HG02973 (cell line): Measurements from ENCODE around the gene TRANK1.
"Not testable (repeated sequence)": the region's sequence is repeated elsewhere in the genome, so short reads cannot be mapped to it uniquely, and the experiment has no call there.

ENCODE experiments used
- ATAC-seq: cut with Tn5 transposase; IDR thresholded peaks from one replicate; pipeline ENCODE4 v1.9.1; 2021; ENCODE audit warnings: moderate library complexity; ENCODE audit not compliant: unreplicated experiment

The TRANK1 gene

DNA sequence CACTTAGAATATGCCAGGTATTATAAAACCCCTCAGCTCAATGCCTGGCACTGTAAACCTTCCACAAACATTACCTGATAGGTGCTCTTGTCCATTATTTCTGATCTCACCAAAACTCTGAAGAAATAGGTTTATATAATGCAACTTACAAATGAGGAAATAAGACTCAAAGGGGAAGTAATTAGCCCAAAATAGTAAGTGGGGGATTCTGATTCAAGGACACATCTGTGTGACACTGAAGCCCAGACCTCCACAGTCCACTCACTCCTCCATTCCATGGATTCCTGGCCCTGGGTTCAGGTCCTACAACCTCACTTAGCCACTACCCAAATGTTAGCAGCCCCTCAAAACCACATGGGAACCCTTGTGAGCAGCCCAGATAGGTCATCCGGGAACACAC is 49.9 kb downstream of the TRANK1 start:
- ATAC-seq = no peak

DNA sequence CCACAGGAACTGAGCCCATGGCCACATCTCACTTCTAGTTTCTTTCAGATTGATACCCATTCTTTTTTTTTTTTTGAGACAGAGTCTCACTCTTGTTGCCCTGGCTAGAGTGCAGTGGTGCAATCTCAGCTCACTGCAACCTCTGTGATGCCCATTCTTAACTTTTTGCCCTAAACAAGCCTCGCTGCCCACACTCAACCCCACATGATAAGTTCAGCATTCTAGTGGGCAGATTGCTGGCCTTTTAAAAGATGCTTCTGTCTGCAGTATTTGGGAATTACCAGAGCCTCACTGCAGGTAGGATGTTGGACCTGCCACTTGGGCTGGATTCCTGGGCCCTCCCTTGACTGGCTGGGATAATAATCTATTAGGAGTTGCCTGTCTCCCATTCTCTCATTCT is 51.0 kb downstream of the TRANK1 start:
- ATAC-seq = no peak

DNA sequence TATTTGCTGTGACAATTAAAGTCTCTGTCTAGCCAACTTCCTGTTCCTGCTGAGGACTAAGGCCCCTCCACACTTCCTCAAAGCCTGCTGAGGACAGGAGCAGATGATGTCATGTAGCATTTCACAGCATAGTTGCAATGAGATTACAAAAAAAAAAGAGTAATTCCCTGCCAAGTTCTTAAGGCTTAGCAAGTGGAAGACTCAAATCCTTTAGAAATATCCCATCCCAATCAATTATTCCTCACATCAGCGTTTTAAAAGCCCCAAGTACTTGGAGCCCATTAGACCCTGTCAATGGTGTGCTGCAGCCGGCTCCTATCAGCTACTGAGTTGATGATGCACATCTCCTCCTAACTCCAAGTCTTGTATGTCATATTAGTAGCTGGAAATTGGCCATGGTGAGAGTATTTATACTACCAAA is 51.7 kb downstream of the TRANK1 start:
- peak; percentile 49 for ATAC-seq

DNA sequence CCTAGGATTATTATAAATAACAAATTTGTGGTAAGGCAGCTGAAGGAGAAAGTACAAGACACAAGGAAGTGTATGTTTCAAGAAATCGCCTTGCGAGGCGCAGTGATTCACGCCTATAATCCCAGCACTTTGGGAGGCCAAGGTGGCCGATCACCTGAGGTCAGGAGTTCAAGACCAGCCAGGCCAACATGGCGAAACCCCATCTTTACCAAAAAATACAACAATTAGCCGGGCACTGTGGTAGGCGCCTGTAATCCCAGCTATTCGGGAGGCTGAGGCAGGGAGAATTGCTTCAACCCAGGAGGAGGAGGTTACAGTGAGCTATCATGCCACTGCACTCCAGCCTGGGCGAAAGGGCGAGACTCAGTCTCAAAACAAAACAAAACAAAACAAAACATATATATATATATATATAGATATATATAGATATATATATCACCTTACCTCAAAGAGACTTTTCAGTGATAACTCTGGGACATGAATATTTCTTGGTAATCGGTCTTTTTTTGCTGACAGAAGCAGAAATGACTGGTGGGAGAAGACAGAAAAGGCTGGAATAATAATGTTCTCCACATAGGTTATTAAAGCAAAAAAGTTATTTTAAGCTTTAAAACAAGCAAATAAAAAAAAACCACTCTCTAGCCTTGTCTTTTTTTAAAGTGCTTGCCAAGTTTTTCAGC is 52.3 kb downstream of the TRANK1 start:
- ATAC-seq = no peak

DNA sequence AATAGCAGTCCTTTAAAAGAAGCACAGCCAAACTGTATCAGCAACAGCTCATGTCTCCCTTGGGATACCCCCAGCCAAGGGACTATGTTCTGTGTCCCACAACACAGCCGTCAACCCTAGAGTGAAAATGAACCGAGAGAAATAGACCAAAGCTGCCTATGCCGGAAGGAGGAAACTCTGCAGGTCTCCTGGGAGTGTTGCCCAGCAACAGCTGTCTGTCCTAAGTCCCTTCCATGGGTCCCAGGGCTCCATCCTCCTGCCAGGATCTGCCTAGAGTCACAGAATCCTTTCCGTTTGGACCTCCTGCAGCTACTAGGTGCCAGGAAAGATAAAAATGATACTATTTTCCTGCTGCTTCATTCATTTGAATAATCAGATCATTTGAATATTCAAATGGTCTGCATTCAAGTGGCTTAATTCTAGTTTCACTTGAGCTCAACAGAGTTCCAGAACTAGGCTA is 53.1 kb downstream of the TRANK1 start:
- ATAC-seq = peak; percentile 79

DNA sequence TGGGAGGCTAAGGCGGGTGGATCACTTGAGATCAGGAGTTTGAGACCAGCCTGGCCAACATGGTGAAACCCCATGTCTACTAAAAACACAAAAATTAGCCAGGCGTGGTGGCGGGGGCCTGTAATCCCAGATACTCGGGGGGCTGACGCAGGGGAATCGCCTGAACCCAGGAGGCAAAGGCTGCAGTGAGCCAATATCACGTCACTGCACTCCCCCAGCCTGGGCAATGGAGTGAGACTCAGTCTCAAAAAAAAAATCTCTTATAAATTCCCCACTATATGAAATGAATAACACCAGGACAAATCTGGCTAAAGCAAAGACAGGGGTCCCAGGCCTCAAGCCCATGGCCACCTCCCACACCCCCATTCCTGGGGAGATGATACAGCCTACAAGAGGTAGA is 53.8 kb downstream of the TRANK1 start:
- ATAC-seq = not testable (repeated sequence)

DNA sequence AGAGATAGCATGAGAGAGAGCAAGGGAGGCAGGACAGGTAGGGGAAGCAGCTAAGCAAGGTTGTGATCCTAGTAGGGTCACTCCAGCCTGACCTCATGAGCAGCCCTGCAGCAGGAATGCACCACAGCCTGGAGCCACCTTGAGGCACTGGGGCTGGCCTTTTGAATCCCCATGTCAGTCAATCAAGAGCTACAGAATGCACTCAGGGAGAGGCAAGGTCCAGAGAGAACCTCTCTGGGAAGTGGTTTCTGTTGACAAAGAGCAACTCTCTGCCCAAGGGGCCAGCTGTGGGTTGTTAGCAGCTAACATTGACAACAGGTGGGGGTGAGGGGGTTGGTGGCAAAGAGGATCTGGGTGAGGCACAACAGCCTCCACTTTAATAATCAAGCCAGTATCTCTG is 54.6 kb downstream of the TRANK1 start:
- ATAC-seq = no peak

DNA sequence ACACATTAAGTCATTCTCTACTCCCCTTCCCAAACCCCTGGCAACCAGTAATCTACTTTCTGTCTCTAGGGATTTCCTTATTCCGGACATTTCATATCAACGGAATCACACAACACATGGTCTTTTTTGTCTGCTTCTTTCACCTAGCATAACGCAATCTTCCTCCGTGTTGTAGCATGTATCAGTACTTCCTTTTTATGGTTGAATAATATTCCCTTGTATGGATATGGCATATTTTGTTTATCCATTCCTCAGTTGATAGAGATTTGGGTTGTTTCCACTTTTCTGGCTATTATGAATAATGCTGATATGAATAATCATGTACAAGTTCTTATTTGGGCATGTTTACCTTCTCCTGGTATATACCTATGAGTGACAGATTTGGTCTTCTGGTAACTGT is 63.1 kb downstream of the TRANK1 start:
- ATAC-seq = no peak

DNA sequence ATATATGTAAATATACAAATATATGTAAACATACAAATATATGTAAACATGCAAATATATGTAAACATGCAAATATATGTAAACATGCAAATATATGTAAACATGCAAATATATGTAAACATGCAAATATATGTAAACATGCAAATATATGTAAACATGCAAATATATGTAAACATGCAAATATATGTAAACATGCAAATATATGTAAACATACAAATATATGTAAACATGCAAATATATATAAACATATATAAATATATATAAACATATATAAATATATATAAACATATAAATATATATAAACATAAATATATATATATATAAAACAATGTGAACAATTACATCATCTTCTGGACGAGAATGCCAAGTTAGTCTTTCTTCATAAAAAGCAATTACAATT is 65.0 kb downstream of the TRANK1 start:
- ATAC-seq = not testable (repeated sequence)

DNA sequence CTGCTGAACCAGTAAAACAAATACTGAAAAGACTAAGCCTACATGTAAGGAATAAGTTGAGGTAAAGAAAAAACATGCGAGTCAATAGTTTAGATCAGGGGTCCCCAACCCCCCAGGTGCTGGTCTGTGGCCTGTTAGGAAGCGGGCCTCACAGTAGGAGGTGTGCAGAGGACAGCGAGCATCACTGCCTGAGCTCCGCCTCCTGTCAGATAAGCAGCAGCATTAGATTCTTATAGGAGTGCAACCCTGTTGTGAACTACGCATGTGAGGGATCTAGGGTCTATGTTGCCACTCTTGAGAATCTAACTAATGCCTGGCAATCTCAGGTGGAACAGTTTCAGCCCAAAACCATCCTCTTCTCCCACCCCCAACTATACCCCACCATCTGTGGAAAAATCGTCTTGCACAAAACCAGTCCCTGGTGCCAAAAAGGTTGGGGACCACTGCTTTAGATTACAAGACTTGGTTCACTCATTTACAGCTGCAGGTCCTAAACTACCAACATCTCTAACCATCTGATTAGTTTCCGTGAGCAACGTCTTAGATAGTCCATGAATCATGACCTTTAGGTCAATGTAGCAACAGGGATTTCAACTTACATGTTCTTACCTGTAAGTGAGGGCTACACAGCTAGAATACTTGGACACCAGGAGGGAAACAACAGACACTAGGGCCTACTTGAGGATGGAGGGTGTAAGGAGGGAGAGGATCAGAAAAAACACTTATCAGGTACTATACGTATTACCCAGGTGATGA is 66.7 kb downstream of the TRANK1 start:
- no peak for ATAC-seq

DNA sequence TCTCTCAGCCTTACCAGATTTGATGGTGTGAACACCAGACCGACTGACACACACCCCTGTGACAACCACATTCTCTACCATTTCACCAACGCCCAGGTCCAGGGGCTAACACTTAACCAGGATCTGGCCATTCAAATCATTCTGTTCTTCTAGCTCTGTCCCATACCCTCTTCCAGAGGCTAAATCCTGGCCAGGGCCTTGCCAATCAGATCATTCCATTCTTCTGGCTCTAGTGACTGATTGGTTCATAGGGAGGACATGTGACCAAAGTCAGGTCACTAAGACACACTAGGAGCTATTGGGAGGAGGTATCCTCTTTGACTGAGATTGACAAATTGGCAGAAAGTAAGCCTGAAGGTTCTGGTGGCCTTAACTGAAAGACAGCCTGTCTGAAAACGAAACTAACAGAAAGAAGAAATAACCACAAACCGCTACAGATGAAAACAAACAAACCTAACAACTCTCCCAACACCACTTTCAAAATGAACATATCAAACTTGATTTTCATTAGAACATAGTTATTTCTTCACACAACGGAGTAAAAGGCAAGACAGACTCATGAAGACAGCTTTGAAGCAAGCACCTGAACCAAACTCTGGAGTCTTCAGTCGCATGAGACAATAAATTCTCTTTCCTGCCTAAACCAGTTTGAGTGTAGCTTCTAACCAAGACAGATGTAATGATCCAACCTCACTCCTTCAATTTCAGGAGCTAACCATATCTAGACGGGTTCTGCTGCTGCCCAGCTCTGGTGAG is 68.5 kb downstream of the TRANK1 start:
- ATAC-seq = peak; percentile 97

DNA sequence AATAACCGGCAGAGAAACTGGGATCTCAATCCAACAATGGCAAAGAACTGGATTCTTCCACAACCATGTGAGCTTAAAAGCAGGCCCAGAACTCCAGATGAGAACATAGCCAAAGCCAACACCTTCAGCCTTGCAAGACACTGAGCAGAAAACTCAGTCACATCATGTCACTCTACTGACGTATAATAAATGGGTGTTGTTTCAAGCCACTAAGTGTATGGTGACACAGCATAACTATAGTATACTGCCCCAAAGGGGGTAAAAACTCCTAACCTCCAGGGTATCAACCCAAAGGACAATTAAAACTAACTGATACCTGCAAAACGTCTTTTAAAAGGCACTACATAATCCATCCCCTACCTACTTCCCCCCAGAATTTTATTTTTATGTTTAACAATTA is 69.5 kb downstream of the TRANK1 start:
- ATAC-seq = no peak

DNA sequence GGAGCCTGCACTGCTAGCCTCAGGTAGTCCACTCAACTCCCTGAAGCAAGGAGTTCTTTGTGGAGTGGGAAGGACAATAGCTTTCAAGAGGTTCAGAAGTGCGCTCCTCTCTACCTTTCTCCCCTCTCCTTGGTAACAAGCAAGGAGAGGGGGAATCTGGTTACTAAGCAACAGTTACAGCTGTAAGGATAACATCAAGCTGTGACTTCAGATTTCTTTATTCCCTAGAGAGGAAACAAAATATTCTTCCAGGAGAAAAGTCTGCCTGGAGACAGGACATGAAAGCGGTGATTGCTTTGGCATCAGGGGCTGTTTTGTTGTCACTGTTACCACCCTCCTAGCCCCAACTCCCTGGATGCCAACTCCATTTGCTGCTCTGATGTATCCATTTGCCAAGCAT is 70.4 kb downstream of the TRANK1 start:
- ATAC-seq = no peak

DNA sequence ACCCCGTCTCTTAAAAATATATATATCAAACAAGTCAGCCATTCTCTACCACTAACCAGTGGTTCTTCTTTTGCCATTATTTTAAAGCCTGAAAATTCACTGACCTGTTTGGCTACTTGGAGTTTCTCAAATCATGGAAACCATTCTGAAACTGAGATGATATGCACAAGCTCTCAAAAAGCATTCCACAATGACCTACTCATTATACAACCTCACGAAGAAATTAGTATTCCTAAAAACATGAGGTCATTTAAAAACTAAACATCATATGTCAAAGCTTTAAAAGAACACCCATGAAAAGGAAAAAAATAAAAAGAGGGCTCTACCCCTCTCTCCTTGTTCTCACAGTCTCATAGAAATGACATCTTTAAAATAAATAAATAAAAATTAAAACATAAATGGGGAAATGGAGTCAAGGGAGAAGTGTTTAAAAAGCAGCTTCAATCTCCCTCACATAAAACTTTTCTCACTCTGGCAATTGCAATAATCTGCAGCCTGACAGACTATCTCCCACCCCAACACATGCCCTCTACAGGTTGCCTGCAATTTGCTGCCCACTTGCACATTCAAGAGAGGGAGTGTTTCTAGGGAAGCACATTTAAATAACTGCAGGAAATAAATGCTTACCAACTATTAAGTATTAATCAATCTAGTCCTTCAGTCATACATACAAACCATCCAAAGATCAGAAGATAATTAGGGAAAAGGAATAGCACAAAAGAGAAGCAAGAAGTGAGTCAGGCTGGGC is 73.3 kb downstream of the TRANK1 start:
- ATAC-seq = no peak

DNA sequence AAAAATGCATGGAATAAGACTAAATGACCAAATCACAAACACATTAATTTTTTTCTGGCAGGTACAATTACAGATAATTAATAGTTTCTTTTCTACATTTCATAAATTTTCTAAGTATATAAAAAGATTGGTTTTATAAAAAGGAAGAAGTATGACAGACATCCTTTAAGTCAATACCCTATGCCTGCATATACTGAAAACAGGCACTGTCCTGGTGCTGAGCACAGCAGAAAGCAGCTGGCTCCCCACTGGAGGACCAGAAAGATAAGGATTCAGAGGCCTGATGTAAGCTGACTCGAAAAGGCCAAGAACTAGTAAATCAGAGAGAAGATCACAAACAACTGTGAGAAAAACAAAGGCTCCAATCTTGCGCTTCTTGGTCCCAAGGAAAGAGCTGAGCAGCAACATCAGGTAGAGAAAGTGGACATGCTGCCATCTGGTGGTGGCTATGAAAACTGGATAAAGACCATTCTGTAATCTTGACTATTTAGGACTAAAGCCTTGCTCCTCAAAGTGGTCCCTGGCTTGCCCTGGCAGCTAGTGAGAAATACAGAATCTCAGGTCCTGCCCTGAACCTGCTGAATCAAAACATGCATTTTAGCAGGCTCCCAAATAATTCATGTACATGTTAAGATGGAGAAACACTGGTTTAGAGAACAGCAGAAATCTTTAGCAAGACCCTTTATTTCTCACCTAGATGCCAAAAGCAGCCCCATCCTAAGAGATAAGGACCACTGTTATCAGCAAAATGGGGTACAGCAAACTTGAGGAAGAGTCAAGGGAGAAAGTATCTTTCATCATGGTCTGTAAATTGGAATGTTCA is 76.0 kb downstream of the TRANK1 start:
- ATAC-seq = peak; percentile 86

DNA sequence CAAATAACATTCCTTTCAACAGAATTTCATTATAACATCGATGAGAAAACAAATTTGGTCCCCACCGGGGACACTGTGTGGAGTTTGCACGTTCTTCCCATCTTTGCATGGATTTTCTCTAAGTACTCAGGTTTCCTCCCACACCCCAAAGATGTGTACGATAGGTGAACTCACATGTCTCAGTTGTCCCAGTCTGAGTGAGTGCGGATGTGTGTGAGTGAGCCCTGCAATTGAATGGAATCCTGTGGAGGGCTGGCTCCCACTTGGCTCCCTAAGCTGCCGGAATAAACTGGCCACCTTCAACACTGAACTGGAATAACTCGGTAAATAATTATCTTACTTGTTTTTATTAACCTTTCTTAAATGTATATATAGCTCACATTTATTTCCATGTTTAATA is 77.0 kb downstream of the TRANK1 start:
- no peak for ATAC-seq

DNA sequence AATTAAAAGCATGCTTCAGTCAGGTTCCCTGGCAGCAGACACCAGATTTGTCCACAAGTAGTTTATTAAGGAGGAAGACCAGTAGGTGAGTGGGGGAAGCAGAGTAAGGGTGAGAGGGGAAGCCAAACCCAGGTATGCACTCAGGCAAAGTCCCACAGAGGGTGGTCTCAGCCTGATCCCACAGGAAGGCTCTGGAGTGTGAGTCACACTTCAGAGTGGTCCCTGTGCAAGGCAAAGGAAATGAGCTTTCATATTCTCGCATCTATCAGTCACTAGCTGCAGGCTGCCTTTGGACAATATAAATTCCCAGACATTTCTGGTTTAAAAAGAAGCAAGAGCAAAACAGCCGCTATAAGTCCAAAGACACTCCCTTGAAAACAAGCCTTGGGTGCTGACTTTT is 78.5 kb downstream of the TRANK1 start:
- no peak for ATAC-seq

DNA sequence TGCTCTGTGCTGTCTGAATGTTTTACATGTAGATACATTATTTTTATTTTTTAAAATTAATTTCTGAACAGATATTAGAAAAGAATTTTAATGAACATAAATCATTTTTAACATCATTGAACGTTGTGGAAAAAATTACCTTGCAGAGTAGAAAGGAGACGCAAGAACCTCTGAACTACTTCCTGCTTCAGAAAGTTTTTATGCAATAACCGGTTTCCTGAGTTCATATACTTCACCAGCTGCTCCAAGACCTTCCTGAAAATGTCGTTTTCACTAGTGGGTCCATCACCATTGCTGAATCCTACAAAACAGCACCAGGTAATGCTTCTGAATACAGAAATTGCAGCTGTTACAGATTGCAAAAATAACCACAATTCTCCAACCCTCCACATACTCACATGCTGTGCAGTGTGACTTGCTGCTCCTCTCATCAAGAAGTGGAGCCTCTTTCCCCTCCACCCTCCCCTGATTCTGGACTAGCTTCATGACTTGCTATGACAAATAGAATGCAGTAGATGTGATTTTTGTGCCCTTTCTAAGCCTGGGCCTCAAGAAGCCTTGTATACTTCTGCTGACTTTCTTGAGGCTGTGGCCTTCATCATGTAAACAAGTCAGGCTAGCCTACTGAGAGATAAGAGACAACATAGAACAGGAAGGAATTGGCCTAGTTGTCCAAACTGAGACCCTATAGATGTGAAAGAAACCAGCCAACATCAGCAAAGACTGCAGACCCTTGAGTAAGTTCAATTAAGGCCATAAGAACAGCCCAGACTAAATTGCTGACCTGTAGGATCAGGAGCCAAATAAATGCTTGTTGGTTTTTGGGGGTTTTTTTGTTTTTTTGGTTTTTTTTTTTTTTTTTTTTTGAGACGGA is 80.4 kb downstream of the TRANK1 start:
- no peak for ATAC-seq

DNA sequence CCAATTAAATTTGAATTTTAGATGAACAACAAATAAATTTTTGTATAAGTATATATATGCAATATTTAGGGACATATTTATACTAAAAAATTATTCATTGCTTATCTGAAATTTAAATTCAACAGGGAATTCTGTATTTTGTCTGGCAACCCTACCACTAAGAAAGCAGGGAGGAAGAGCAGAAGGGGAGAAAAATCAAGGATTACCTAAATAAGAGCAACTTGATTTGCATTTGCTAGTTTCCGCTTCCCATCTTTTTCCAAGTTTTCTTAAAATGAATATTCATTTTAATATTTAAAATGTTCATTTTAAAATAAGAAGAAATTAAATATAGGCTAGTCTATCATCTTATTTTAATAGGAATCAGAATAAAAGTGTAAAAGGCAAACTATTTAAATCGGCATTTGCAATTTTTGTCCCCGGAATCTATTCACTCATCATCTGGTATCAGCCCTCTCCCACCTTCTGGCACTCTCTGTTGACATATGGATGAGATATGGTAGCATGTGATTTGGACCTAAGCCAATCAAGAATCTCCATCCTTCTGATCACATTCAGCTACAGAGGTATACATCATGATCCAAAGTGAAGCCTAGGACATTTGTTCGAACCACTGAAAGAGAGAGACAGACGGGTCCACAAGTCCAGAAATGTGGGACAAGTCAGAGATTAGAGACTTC is 82.6 kb downstream of the TRANK1 start:
- ATAC-seq = no peak
